GM12873 (cell line): ENCODE measurements around the gene LAMC2.

ENCODE experiments used
- CTCF ChIP-seq: IDR thresholded peaks from 2 replicates; pipeline ENCODE4 v1.5.1; 2012; ENCODE audit warnings: low read depth, mild to moderate bottlenecking, moderate library complexity, low read length, control low read depth; ENCODE audit not compliant: insufficient read depth; ENCODE audit errors: missing control alignments

The LAMC2 gene

GRCh38 chr1:183185941-183186490 lies at the start of gene LAMC2:
Gene LAMC2, plus strand, starts transcription at chr1:183186264. Its CDS starts 89 bp downstream, at chr1:183186353.
- peak; percentile 12 for TF ChIP-seq CTCF

- no peak for TF ChIP-seq CTCF
Observed at GRCh38 chr1:183137782-183138181, 48.3 kb upstream of the LAMC2 start.

- no peak for TF ChIP-seq CTCF
Observed at GRCh38 chr1:183138301-183138700, 47.8 kb upstream of the LAMC2 start.

GRCh38 chr1:183139281-183139942 lies 46.7 kb upstream of the LAMC2 start:
- TF ChIP-seq CTCF, result no peak

- TF ChIP-seq CTCF, result no peak
Observed at GRCh38 chr1:183140633-183141032, 45.4 kb upstream of the LAMC2 start.

- no peak for TF ChIP-seq CTCF
Observed at GRCh38 chr1:183142171-183142570, 43.9 kb upstream of the LAMC2 start.

GRCh38 chr1:183143576-183144315 lies 42.3 kb upstream of the LAMC2 start:
- no peak for TF ChIP-seq CTCF
